Activated CD4-positive, alpha-beta memory T cell treated with anti-CD3 and anti-CD28 coated beads, Interleukin-2, amount 10 ng/mL, durations not matched to agents 7 days and 5 days (primary cell): ENCODE measurements around the gene KMT5C. TPM values are rescaled to one million over a fixed set of nuclear protein-coding genes. Genes with fewer than 3 reads are reported as not detected.
A peak's percentile ranks its signal among the peaks of the same experiment; 100 is the strongest.

Source experiments
- CTCF ChIA-PET: fragments of 350-600 bp; sonication (Branson Sonifier 250); formaldehyde crosslinking; loops from one replicate; lab custom pipeline; 2021; ENCODE audit warnings: antibody characterized with exemption, inconsistent platforms; lab: Charles Lee
- POLR2A ChIA-PET: fragments of 350-600 bp; sonication (Branson Sonifier 250); formaldehyde crosslinking; loops from one replicate; lab custom pipeline; 2021; ENCODE audit warnings: antibody characterized with exemption; lab: Charles Lee
- DNase-seq: peaks from one replicate; pipeline ENCODE4 v3.0.0-alpha.2; 2020
- H3K27ac Mint-ChIP-seq: one replicate; pipeline ENCODE4 v1.8.0; 2021; ENCODE audit warnings: mild to moderate bottlenecking, mixed read lengths
- H3K27me3 Mint-ChIP-seq: one replicate; pipeline ENCODE4 v1.8.0; 2021; ENCODE audit warnings: mixed read lengths
- H3K36me3 Mint-ChIP-seq: one replicate; pipeline ENCODE4 v1.8.0; 2021; ENCODE audit warnings: low read depth, mixed read lengths
- H3K4me1 Mint-ChIP-seq: one replicate; pipeline ENCODE4 v1.8.0; 2021; ENCODE audit warnings: mixed read lengths
- H3K4me3 Mint-ChIP-seq: one replicate; pipeline ENCODE4 v1.8.0; 2021; ENCODE audit warnings: mild to moderate bottlenecking, mixed read lengths
- H3K9me3 Mint-ChIP-seq: one replicate; pipeline ENCODE4 v1.8.0; 2021; ENCODE audit warnings: mixed read lengths
- total RNA-seq, 2 experiments: library from RNA; stranded (reverse); gene quantifications; one replicate each; pipeline ENCODE4 v1.2.3, GENCODE V29; 2021

KMT5C gene
- total RNA-seq, 2 experiments from 2014 or later, result 27.2 to 28.9 TPM

DNA sequence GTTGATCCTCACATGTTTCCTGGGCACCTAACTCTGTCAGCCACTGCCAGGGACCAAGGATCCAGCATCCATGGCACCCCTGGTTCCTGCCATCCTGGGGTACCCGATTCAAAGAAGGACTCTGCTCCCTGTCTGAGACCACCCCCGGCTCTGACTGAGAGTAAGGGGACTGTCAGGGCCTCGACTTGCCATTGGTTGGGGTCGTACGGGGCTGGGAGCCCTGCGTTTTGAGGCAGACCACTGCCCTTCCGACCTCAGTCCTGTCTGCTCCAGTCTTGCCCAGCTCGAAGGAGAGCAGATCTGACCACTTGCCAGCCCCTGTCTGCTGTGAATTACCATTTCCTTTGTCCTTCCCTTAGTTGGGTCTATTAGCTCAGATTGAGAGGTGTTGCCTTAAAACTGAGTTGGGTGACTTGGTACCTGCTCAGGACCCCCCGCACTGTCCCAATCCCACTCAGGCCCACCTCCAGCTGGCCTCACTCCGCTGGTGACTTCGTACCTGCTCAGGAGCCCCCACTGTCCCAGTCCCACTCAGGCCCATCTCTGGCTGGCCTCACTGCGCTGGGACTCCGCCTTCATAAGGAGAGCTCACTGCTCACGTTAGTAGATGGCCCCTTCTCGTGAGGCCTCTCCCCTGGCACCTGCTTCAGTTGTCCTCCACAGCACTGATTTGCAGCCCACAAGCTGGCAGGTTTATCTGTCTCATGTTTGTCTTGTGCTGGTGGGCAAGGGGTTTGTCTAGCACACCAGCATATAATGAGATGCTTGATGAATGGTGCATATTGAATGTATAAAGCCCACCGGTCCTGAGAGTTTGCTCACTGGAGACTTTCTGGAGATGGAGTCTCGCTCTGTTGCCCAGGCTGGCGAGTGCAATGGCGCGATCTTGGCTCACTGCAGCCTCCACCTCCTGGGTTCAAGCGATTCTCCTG lies 50.0 kb downstream of the KMT5C start:
- Mint-ChIP-seq H3K27ac (no peak overlapping the region), H3K27me3 (no peaks in the 10 kb centered on the region), H3K4me1 (peaks cover 48% of the 10 kb centered on the region), H3K36me3 (peaks cover 58% of the 10 kb centered on the region), H3K4me3 (peak overlapping the region; percentile 13), H3K9me3 (no peaks in the 10 kb centered on the region)
- POLR2A ChIA-PET, result interaction anchor here (10.0 kb wide), 1 partner anchor 12 kb away, joined by 224 read pairs; the partner anchor contains the start of gene UBE2S
- CTCF ChIA-PET, result no interaction called here
- DNase-seq, result no peak

DNA sequence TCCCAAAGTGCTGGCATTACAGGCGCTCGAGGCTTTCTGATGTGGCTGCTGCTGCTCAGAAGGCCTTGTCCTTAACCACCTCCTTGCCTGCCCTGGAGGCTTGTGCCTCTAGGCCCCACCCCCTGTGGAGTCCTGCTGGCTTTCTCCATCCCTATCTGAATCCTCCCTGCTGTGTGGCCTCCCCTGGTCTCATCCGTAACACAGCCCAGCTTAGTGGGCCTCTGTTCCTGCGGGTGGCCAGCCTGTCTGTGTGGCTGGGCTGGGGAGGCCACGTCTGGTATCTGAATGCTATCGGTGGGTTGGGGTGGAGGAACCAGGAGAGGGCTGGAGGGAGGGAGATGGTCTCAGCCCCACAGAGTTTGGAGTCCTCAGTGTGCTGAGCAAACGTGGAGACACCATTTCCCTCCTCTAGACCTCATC lies 50.8 kb downstream of the KMT5C start:
- Mint-ChIP-seq H3K27ac (peak overlapping the region; percentile 44), H3K9me3 (no peaks in the 10 kb centered on the region), H3K4me1 (peaks cover 43% of the 10 kb centered on the region), H3K36me3 (peaks cover 58% of the 10 kb centered on the region), H3K27me3 (no peaks in the 10 kb centered on the region), H3K4me3 (no peak overlapping the region)
- POLR2A ChIA-PET, result interaction anchor here (10.0 kb wide), 1 partner anchor 12 kb away, joined by 224 read pairs; the partner anchor contains the start of gene UBE2S
- CTCF ChIA-PET, result no interaction called here
- no peak for DNase-seq

DNA sequence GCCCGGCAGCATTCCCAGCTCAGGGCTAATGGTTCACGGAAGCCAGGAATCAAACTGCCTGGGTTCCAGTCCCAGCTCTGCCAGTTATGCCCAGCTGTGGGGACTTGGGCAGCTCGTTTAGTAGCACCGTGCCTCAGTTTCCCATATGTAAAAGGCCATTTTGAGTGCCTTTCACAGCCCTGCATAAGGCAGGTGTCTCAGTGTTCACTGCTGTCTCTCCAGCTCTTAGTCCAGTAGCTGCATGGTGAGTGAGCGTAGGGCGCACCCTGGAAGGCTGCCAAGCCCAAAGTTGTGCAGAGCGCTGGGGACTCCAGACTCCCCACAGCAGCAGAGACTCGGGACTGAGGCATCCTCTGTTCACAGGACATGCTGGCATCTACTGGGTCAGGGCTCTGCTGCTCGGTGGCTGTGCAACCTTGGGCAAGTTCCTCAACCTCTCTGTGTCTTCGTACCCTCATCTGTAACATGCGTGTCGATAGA lies 51.6 kb downstream of the KMT5C start:
- ChIA-PET POLR2A (interaction anchor here (10.0 kb wide), 1 partner anchor 11 kb away, joined by 224 read pairs; the partner anchor contains the start of gene UBE2S), CTCF (no interaction called here)
- no peak for DNase-seq
- H3K27me3 Mint-ChIP-seq, result no peaks in the 10 kb centered on the region
- no peak overlapping the region for H3K27ac Mint-ChIP-seq
- H3K9me3 Mint-ChIP-seq, result no peaks in the 10 kb centered on the region
- no peak overlapping the region for H3K4me3 Mint-ChIP-seq
- peaks cover 52% of the 10 kb centered on the region for H3K36me3 Mint-ChIP-seq
- H3K4me1 Mint-ChIP-seq, result peaks cover 41% of the 10 kb centered on the region

DNA sequence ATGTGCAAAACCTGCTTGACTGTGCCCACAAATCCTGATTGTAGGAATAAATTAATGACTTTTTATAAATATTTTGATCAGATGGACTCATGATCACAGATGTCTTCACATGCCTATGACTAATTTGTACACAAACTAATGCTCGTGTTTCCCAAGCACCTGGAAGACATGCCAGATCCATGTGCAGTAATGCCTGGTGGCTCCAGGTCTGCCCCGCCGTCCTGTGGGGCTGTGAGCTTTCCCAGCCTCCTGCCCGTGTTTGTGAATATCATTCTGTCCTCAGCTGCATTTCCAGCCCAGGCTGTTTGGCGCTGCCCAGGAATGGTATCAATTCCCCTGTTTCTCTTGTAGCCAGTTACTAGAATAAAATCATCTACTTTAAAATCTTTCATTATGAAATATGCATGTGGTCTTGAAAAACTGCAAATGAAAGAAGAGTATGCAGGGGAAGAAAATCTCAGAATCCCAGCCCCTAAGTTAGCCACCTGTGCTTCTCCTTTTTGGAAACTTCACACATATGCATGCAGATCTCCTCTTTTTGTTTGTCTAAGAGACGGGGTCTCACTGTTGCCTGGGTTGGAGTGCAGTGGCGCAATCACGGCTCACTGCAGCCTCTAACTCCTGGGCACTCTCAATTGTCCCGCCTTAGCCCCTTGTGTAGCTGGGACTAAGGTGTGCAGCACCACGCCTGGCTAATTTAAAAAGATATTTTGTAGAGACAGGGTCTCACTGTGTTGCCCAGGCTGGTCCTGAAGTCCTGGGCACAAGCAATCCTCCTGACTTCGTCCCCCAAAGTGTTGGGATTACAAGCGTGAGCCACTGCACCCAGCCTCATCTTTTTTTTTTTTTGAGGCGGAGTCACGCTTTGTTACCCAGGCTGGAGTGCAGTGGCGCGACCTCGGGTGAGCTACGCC lies 52.3 kb downstream of the KMT5C start:
- H3K4me3 Mint-ChIP-seq, result no peak overlapping the region
- H3K27me3 Mint-ChIP-seq, result no peaks in the 10 kb centered on the region
- POLR2A ChIA-PET, result interaction anchor here (10.0 kb wide), 1 partner anchor 10 kb away, joined by 224 read pairs; the partner anchor contains the start of gene UBE2S
- H3K9me3 Mint-ChIP-seq, result no peaks in the 10 kb centered on the region
- H3K4me1 Mint-ChIP-seq, result peaks cover 36% of the 10 kb centered on the region
- H3K27ac Mint-ChIP-seq, result no peak overlapping the region
- DNase-seq, result no peak
- CTCF ChIA-PET, result no interaction called here
- peaks cover 45% of the 10 kb centered on the region for H3K36me3 Mint-ChIP-seq

DNA sequence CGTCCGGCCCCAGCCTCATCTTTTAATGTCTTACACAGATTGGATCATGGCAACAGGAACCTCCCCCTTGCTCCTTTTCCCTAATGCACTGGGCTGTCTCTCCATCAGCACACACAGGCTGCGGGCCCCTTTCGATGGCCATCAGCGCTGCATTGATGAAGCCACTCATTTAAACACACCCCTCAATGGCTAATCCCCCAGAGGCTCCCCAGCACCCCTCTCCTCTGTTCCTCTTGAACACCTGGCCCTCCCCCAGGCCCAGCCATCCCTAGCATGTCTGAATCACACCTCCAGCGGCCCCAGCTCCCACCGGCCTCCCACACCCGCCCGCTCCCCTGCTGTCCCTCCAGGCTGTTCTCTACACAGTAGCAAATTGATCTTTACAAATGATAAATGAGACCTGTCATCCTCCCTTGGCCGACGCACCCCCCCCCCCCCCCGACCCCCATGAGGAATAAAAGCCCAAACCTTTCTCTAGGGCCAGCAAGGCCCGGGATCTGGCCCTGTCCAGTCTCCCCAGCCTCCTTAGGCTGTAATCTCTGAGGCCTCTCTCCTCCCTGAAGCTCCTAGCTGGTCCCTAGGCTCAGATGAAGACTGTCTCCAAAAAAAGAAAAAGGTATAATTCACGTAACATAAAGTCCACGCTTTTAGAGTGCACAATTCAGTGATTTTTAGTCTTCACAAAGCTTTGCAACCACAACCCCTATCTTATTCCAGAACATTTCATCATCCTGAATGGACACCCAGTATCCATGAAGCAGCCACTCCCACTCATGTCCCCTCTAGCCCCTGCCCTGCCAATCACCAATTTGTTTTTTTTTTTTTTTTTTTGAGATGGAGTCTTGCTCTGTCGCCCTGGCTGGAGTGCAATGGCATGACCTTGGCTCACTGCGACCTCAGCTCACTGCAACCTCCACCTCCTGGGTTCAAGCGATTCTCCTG lies 53.4 kb downstream of the KMT5C start:
- Mint-ChIP-seq H3K27ac (no peak overlapping the region), H3K9me3 (no peaks in the 10 kb centered on the region), H3K4me3 (no peak overlapping the region), H3K27me3 (no peaks in the 10 kb centered on the region), H3K36me3 (peaks cover 34% of the 10 kb centered on the region), H3K4me1 (peaks cover 32% of the 10 kb centered on the region)
- ChIA-PET CTCF (no interaction called here), POLR2A (interaction anchor here (10.0 kb wide), 1 partner anchor 9 kb away, joined by 224 read pairs; the partner anchor contains the start of gene UBE2S)
- DNase-seq, result no peak

Other genes with a start within 250 kb of the KMT5C start
- 100 to 1,000 TPM; 132 to 134 TPM for gene PPP1R12C, start 222.2 kb upstream of the KMT5C start, total RNA-seq
- under 1 TPM; 0.38 to 0.68 TPM for gene TNNT1, start 190.7 kb upstream of the KMT5C start, total RNA-seq
- gene TNNI3, start 182.1 kb upstream of the KMT5C start, total RNA-seq, result not detected
- not detected for gene DNAAF3, start 173.3 kb upstream of the KMT5C start, total RNA-seq
- gene SYT5, start 159.6 kb upstream of the KMT5C start, total RNA-seq, result not detected
- gene PTPRH, start 130.4 kb upstream of the KMT5C start, total RNA-seq, result not detected
- 10 to 100 TPM; 10.3 to 12.4 TPM for gene TMEM86B, start 111.1 kb upstream of the KMT5C start, total RNA-seq
- 100 to 1,000 TPM; 213 to 229 TPM for gene PPP6R1, start 80.9 kb upstream of the KMT5C start, total RNA-seq
- 10 to 100 TPM; 28.9 to 29.0 TPM for gene HSPBP1, start 59.8 kb upstream of the KMT5C start, total RNA-seq
- 1 to 10 TPM; 5.6 to 5.7 TPM for gene BRSK1, start 55.9 kb upstream of the KMT5C start, total RNA-seq
- gene TMEM150B, start 14.5 kb upstream of the KMT5C start, total RNA-seq, result 1 to 10 TPM; 1.0 to 2.0 TPM
- 1 to 10 TPM in 1 of 2 experiments, under 1 TPM in 1; 0.83 to 2.0 TPM for gene COX6B2, start 14.8 kb downstream of the KMT5C start, total RNA-seq
- not detected for gene GARIN5B, start 23.4 kb downstream of the KMT5C start, total RNA-seq
- gene IL11, start 30.6 kb downstream of the KMT5C start, total RNA-seq, result under 1 TPM in 1 of 2 experiments, not detected in 1; 0.48 TPM
- gene TMEM190, start 37.0 kb downstream of the KMT5C start, total RNA-seq, result not detected
- gene TMEM238, start 44.4 kb downstream of the KMT5C start, total RNA-seq, result 10 to 100 TPM; 19.2 to 19.3 TPM
- 1,000 to 10,000 TPM; 3,004 to 3,026 TPM for gene RPL28, start 46.1 kb downstream of the KMT5C start, total RNA-seq
- gene UBE2S, start 67.9 kb downstream of the KMT5C start, total RNA-seq, result 100 to 1,000 TPM; 277 to 284 TPM
- gene SHISA7, start 103.4 kb downstream of the KMT5C start, total RNA-seq, result not detected
- gene ISOC2, start 121.8 kb downstream of the KMT5C start, total RNA-seq, result 10 to 100 TPM; 14.5 to 16.7 TPM
- not detected for gene C19orf85, start 124.9 kb downstream of the KMT5C start, total RNA-seq
- 1 to 10 TPM; 6.7 to 9.1 TPM for gene ZNF628, start 136.7 kb downstream of the KMT5C start, total RNA-seq
- 10 to 100 TPM; 11.9 to 12.0 TPM for gene NAT14, start 145.3 kb downstream of the KMT5C start, total RNA-seq
- under 1 TPM; 0.15 to 0.18 TPM for gene SSC5D, start 148.6 kb downstream of the KMT5C start, total RNA-seq
- gene SBK2, start 197.3 kb downstream of the KMT5C start, total RNA-seq, result not detected
- not detected for gene SBK3, start 205.7 kb downstream of the KMT5C start, total RNA-seq
- 1 to 10 TPM; 6.4 to 6.6 TPM for gene ZNF579, start 241.0 kb downstream of the KMT5C start, total RNA-seq